ENCODE data around the gene ACOT13.

- TF ChIP-seq, protein P1, sequence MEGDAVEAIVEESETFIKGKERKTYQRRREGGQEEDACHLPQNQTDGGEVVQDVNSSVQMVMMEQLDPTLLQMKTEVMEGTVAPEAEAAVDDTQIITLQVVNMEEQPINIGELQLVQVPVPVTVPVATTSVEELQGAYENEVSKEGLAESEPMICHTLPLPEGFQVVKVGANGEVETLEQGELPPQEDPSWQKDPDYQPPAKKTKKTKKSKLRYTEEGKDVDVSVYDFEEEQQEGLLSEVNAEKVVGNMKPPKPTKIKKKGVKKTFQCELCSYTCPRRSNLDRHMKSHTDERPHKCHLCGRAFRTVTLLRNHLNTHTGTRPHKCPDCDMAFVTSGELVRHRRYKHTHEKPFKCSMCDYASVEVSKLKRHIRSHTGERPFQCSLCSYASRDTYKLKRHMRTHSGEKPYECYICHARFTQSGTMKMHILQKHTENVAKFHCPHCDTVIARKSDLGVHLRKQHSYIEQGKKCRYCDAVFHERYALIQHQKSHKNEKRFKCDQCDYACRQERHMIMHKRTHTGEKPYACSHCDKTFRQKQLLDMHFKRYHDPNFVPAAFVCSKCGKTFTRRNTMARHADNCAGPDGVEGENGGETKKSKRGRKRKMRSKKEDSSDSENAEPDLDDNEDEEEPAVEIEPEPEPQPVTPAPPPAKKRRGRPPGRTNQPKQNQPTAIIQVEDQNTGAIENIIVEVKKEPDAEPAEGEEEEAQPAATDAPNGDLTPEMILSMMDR (IDR thresholded peaks at IDR 0.05): no peak
- TF ChIP-seq POLR2A (IDR thresholded peaks at IDR 0.05): no peak
These were observed 34.3 kb upstream of the ACOT13 start for GRCh38 chr6:24632573-24632972.
